CD14-positive monocyte (primary cell): ENCODE data around the gene NPR1. TPM values are rescaled to one million over a fixed set of nuclear protein-coding genes. Genes with fewer than 3 reads are reported as not detected.
A peak's percentile ranks its signal among the peaks of the same experiment; 100 is the strongest.

Experiments used
- DNase-seq, 3 donors: peaks; one replicate each; pipeline ENCODE4 v3.0.0-alpha.2; 2011 to 2022
- H2AFZ ChIP-seq: 2 replicates; pipeline ENCODE4 v1.6.0; 2012; ENCODE audit warnings: mild to moderate bottlenecking, low read depth, low read length, inconsistent platforms; ENCODE audit not compliant: insufficient read depth, poor library complexity, severe bottlenecking
- H3K27ac ChIP-seq, 2 donors: 1 replicate in 1 of 2; 2 replicates in 1 of 2; pipeline ENCODE4 v1.5.1; 2012 to 2013; ENCODE audit warnings: low read length in 2 of 2, control low read depth in 1 of 2, inconsistent platforms in 1 of 2, low read depth in 1 of 2, mild to moderate bottlenecking in 1 of 2
- H3K27me3 ChIP-seq, 2 donors: one replicate each; pipeline versions ENCODE4 v1.6.0 to v1.6.1; 2011 to 2013; ENCODE audit warnings: low read length in 2 of 2; ENCODE audit not compliant: control insufficient read depth in 2 of 2, insufficient read depth in 2 of 2
- H3K36me3 ChIP-seq, 2 donors: replicated peaks in 1 of 2; 1 replicate in 1 of 2; 2 replicates in 1 of 2; pipeline versions ENCODE4 v1.5.1 to v1.6.1; 2012 to 2013; ENCODE audit warnings: low read length in 2 of 2, control low read depth in 1 of 2, inconsistent platforms in 1 of 2, mild to moderate bottlenecking in 1 of 2; ENCODE audit not compliant: insufficient read depth in 2 of 2, control insufficient read depth in 1 of 2
- H3K4me1 ChIP-seq, 2 donors: 1 replicate in 1 of 2; 2 replicates in 1 of 2; pipeline versions ENCODE4 v1.5.1 to v1.6.1; 2012 to 2013; ENCODE audit warnings: low read length in 2 of 2, control low read depth in 1 of 2, inconsistent platforms in 1 of 2, mild to moderate bottlenecking in 1 of 2, moderate library complexity in 1 of 2; ENCODE audit not compliant: insufficient read depth in 2 of 2, control insufficient read depth in 1 of 2
- H3K4me2 ChIP-seq: replicated peaks from 2 replicates; pipeline ENCODE3; 2012; ENCODE audit warnings: low read length, moderate library complexity, mild to moderate bottlenecking; ENCODE audit not compliant: poor library complexity, severe bottlenecking; ENCODE audit errors: extremely low read depth
- H3K4me3 ChIP-seq, 3 experiments: fragments of 200-600 bp in 1 of 3; sonication (generic) in 1 of 3; replicated peaks in 1 of 3; 1 replicate in 2 of 3; 2 replicates in 1 of 3; pipeline ENCODE4 v1.5.1; 2011 to 2013; ENCODE audit warnings: low read length in 3 of 3, mild to moderate bottlenecking in 3 of 3, control low read depth in 2 of 3, low read depth in 2 of 3, inconsistent platforms in 1 of 3, moderate library complexity in 1 of 3
- H3K79me2 ChIP-seq: 2 replicates; pipeline ENCODE4 v1.6.0; 2012; ENCODE audit warnings: mild to moderate bottlenecking, control low read depth, inconsistent platforms, low read length, moderate library complexity; ENCODE audit not compliant: insufficient read depth
- H3K9ac ChIP-seq: 2 replicates; pipeline ENCODE4 v1.6.0; 2017; ENCODE audit warnings: low read length, mild to moderate bottlenecking; ENCODE audit not compliant: insufficient read depth, poor library complexity, severe bottlenecking
- H3K9me3 ChIP-seq, 2 donors: replicated peaks in 1 of 2; 1 replicate in 1 of 2; 2 replicates in 1 of 2; pipeline versions ENCODE4 v1.5.1 to v1.6.1; 2012 to 2013; ENCODE audit warnings: low read length in 2 of 2, control low read depth in 1 of 2; ENCODE audit not compliant: control insufficient read depth in 1 of 2, insufficient read depth in 1 of 2
- H4K20me1 ChIP-seq: 2 replicates; pipeline ENCODE4 v1.6.0; 2012; ENCODE audit warnings: mild to moderate bottlenecking, low read length, control low read depth, moderate library complexity; ENCODE audit not compliant: insufficient read depth
- H3K27ac Mint-ChIP-seq, 7 donors: one replicate each; pipeline ENCODE4 v1.8.0; 2020; ENCODE audit warnings: mild to moderate bottlenecking in 7 of 7, mixed read lengths in 7 of 7, moderate library complexity in 6 of 7, inconsistent platforms in 2 of 7
- H3K27me3 Mint-ChIP-seq, 3 donors: one replicate each; pipeline ENCODE4 v1.8.0; 2021 to 2022; ENCODE audit warnings: low read depth in 3 of 3, mild to moderate bottlenecking in 3 of 3, mixed read lengths in 3 of 3, moderate library complexity in 3 of 3, inconsistent platforms in 1 of 3
- H3K36me3 Mint-ChIP-seq, 2 donors: one replicate each; pipeline ENCODE4 v1.8.0; 2020; ENCODE audit warnings: mixed read lengths in 2 of 2, inconsistent platforms in 1 of 2, mild to moderate bottlenecking in 1 of 2
- H3K4me1 Mint-ChIP-seq: one replicate; pipeline ENCODE4 v1.8.0; 2020; ENCODE audit warnings: mild to moderate bottlenecking, mixed read lengths
- H3K4me3 Mint-ChIP-seq, 2 donors: one replicate each; pipeline ENCODE4 v1.8.0; 2020; ENCODE audit warnings: mild to moderate bottlenecking in 2 of 2, mixed read lengths in 2 of 2, moderate library complexity in 1 of 2
- H3K9me3 Mint-ChIP-seq, 7 donors: one replicate each; pipeline ENCODE4 v1.8.0; 2020 to 2022; ENCODE audit warnings: mixed read lengths in 7 of 7, mild to moderate bottlenecking in 6 of 7, moderate library complexity in 6 of 7, inconsistent platforms in 2 of 7
- WGBS: methylation state at CpG from one replicate; pipeline ENCODE4 v1.1.5; 2013; ENCODE audit warnings: missing lambda C conversion rate; ENCODE audit not compliant: insufficient coverage; 5-methylcytosine and 5-hydroxymethylcytosine counted together
- intact Hi-C, 2 donors: fragments of 100-400 bp; cut with micrococcal nuclease; formaldehyde crosslinking; loops; one replicate each; pipeline versions ENCODE4 v1.15.0 to v1.15.1; 2023
- polyA plus RNA-seq, 3 donors: library from polyadenylated mRNA; depleted of rRNA in 1 of 3; unstranded in 2 of 3; stranded (reverse) in 1 of 3; fragments of 300-500 nt in 2 of 3; fragments of >200 nt in 1 of 3; fragmentation: Illumina TruSeq in 2 of 3; gene quantifications; 1 replicate in 2 of 3; 2 replicates in 1 of 3; pipeline ENCODE4 v1.2.3, GENCODE V29; 2012 to 2021
- TF ChIP-seq, protein P1 (sequence below): fragments of 200-600 bp; IDR thresholded peaks from one replicate; pipeline ENCODE4 v1.8.0; 2022; ENCODE audit warnings: antibody characterized with exemption, mild to moderate bottlenecking

NPR1 gene
- polyA plus RNA-seq, 3 donors: not detected

- Histone ChIP-seq H3K79me2 (peaks cover 72% of the 10 kb centered on the region), H4K20me1 (peaks cover 65% of the 10 kb centered on the region), H3K27ac (no peak overlapping the region), H3K27me3 (no peaks in the 10 kb centered on the region), H3K4me2 (no peak overlapping the region), H3K9me3 (no peaks in the 10 kb centered on the region), H3K4me3 (no peak overlapping the region), H3K4me1 (peaks cover 20 to 36% of the 10 kb centered on the region in 2 donors), H2AFZ (no peak overlapping the region), H3K36me3 (peaks cover 54 to 56% of the 10 kb centered on the region in 2 donors), H3K9ac (no peak overlapping the region)
- 100% methylated on average over 1 of the region's 9 CpGs for WGBS
- H3K36me3 Mint-ChIP-seq: peaks cover 44 to 62% of the 10 kb centered on the region in 2 donors
- H3K27ac Mint-ChIP-seq: no peak overlapping the region
- H3K9me3 Mint-ChIP-seq: no peaks in the 10 kb centered on the region
- DNase-seq: no peak
- intact Hi-C loops: no loop called here
- H3K4me1 Mint-ChIP-seq: peaks cover 26% of the 10 kb centered on the region
- no peak overlapping the region for H3K4me3 Mint-ChIP-seq
- peaks cover 0 to 2% (median 0%) of the 10 kb centered on the region in 3 donors for H3K27me3 Mint-ChIP-seq
- TF ChIP-seq, protein P1, sequence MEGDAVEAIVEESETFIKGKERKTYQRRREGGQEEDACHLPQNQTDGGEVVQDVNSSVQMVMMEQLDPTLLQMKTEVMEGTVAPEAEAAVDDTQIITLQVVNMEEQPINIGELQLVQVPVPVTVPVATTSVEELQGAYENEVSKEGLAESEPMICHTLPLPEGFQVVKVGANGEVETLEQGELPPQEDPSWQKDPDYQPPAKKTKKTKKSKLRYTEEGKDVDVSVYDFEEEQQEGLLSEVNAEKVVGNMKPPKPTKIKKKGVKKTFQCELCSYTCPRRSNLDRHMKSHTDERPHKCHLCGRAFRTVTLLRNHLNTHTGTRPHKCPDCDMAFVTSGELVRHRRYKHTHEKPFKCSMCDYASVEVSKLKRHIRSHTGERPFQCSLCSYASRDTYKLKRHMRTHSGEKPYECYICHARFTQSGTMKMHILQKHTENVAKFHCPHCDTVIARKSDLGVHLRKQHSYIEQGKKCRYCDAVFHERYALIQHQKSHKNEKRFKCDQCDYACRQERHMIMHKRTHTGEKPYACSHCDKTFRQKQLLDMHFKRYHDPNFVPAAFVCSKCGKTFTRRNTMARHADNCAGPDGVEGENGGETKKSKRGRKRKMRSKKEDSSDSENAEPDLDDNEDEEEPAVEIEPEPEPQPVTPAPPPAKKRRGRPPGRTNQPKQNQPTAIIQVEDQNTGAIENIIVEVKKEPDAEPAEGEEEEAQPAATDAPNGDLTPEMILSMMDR: no peak
Observed at GRCh38 chr1:153636312-153636711, 42.2 kb upstream of the NPR1 start.

DNA sequence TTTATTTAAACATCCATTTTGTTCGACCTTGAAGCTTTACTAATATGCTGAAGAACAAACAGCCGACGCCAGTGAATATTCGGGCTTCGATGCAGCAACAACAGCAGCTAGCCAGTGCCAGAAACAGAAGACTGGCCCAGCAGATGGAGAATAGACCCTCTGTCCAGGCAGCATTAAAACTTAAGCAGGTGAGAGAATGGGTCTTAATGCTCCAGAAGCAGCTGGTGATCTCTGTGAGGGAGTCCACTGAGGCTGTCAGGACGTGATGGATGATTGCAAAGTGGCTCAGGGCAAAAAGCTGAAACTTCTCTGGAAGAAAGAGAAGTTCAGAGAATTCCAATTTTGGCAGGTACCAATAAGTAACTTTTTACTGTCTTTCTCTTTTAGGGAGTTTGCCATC is 40.2 kb upstream of the NPR1 start:
- no peaks in the 10 kb centered on the region for H3K9me3 ChIP-seq
- peaks cover 15% of the 10 kb centered on the region for H3K4me1 Mint-ChIP-seq
- 96% methylated on average over 6 of the region's 6 CpGs for WGBS
- H3K4me1 ChIP-seq: peaks cover 12 to 19% of the 10 kb centered on the region in 2 donors
- no peak overlapping the region for H3K27ac ChIP-seq
- H3K4me3 ChIP-seq: no peak overlapping the region
- H4K20me1 ChIP-seq: peaks cover 85% of the 10 kb centered on the region
- no peak overlapping the region for H3K9ac ChIP-seq
- H3K79me2 ChIP-seq: peaks cover 91% of the 10 kb centered on the region
- H3K9me3 Mint-ChIP-seq: no peaks in the 10 kb centered on the region
- TF ChIP-seq, protein P1: no peak
- H3K27me3 ChIP-seq: no peaks in the 10 kb centered on the region
- peaks cover 64 to 77% of the 10 kb centered on the region in 2 donors for H3K36me3 Mint-ChIP-seq
- no peak overlapping the region for H3K4me2 ChIP-seq
- intact Hi-C loops: no loop called here
- H2AFZ ChIP-seq: no peak overlapping the region
- peaks cover 0 to 2% (median 0%) of the 10 kb centered on the region in 3 donors for H3K27me3 Mint-ChIP-seq
- peaks cover 73 to 75% of the 10 kb centered on the region in 2 donors for H3K36me3 ChIP-seq
- H3K27ac Mint-ChIP-seq: peak overlapping the region in 2 of 7 donors; percentile 32 to 45
- no peak for DNase-seq
- no peak overlapping the region for H3K4me3 Mint-ChIP-seq
